GM19452 (cell line): Measurements from ENCODE around the gene TMEM87A.

Experiments
- ATAC-seq: cut with Tn5 transposase; IDR thresholded peaks from one replicate; pipeline ENCODE4 v1.9.1; 2021; ENCODE audit not compliant: unreplicated experiment

The TMEM87A gene

GRCh38 chr15:42206406-42206805 is 66.8 kb downstream of the TMEM87A start:
- ATAC-seq: no peak

GRCh38 chr15:42203891-42204290 is 69.3 kb downstream of the TMEM87A start:
- ATAC-seq: no peak

GRCh38 chr15:42202653-42203052 is 70.6 kb downstream of the TMEM87A start:
- no peak for ATAC-seq

- ATAC-seq: no peak
These were observed 71.4 kb downstream of the TMEM87A start for GRCh38 chr15:42201801-42202200.

GRCh38 chr15:42199126-42199525 is 74.1 kb downstream of the TMEM87A start:
- no peak for ATAC-seq

- no peak for ATAC-seq
These were observed 74.7 kb downstream of the TMEM87A start for GRCh38 chr15:42198516-42198915.

GRCh38 chr15:42194513-42194912 is 78.7 kb downstream of the TMEM87A start:
- no peak for ATAC-seq

- ATAC-seq: no peak
These were observed 79.8 kb downstream of the TMEM87A start for GRCh38 chr15:42193383-42193782.

- no peak for ATAC-seq
These were observed 81.5 kb downstream of the TMEM87A start for GRCh38 chr15:42191610-42192346.

- no peak for ATAC-seq
These were observed 82.9 kb downstream of the TMEM87A start for GRCh38 chr15:42190370-42190769.

GRCh38 chr15:42185801-42186200 is 87.4 kb downstream of the TMEM87A start:
- no peak for ATAC-seq

- no peak for ATAC-seq
These were observed 88.5 kb downstream of the TMEM87A start for GRCh38 chr15:42184736-42185135.

GRCh38 chr15:42184296-42184695 is 88.9 kb downstream of the TMEM87A start:
- no peak for ATAC-seq

- ATAC-seq: no peak
These were observed 90.3 kb downstream of the TMEM87A start for GRCh38 chr15:42182961-42183360.

- no peak for ATAC-seq
These were observed 90.8 kb downstream of the TMEM87A start for GRCh38 chr15:42182328-42182886.

GRCh38 chr15:42178056-42178455 is 95.2 kb downstream of the TMEM87A start:
- no peak for ATAC-seq

GRCh38 chr15:42175671-42176070 is 97.6 kb downstream of the TMEM87A start:
- no peak for ATAC-seq

- ATAC-seq: no peak
These were observed 100.8 kb downstream of the TMEM87A start for GRCh38 chr15:42172475-42172874.

- ATAC-seq: no peak
These were observed 101.4 kb downstream of the TMEM87A start for GRCh38 chr15:42171795-42172194.

- ATAC-seq: no peak
These were observed 102.1 kb downstream of the TMEM87A start for GRCh38 chr15:42171122-42171521.

- no peak for ATAC-seq
These were observed 106.8 kb downstream of the TMEM87A start for GRCh38 chr15:42166225-42166940.

- ATAC-seq: no peak
These were observed 108.1 kb downstream of the TMEM87A start for GRCh38 chr15:42165106-42165505.
